LHCN-M2 (cell line): ENCODE results near the gene TTC38. TPM values are rescaled to one million over a fixed set of nuclear protein-coding genes. Genes with fewer than 3 reads are reported as not detected.
"Not testable (repeated sequence)": the region's sequence is repeated elsewhere in the genome, so short reads cannot be mapped to it uniquely, and the experiment has no call there.

Source experiments
- DNase-seq: peaks from one replicate; pipeline ENCODE4 v3.0.0-alpha.2; 2012; ENCODE audit warnings: low read depth
- total RNA-seq: library from RNA; depleted of rRNA; stranded (reverse); fragments of >200 nt; gene quantifications from 2 replicates; pipeline ENCODE4 v1.2.3, GENCODE V29; 2014

The TTC38 gene
- total RNA-seq, 1 experiment from 2014 or later = 38.6 TPM

DNA sequence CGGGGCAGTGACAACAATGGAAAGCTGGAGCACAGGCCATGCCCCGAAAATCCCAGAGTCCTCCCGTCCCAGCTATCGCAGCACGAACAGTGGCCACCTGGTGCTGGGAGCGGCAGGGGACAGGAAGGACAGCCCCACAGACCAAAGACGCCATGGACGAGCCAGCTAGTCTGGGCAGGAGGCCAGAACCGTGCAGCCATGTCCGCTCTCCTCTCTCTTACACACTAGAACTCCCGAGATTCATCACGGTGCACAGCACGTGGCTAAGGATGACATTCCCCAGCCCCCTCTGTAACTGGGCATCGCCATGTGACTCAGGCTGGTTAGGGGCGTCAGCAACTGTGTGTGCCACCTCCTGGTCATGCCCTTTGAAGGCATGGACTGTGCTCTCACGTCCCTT, 22.3 kb upstream of the TTC38 start:
- peak; percentile 4 for DNase-seq

DNA sequence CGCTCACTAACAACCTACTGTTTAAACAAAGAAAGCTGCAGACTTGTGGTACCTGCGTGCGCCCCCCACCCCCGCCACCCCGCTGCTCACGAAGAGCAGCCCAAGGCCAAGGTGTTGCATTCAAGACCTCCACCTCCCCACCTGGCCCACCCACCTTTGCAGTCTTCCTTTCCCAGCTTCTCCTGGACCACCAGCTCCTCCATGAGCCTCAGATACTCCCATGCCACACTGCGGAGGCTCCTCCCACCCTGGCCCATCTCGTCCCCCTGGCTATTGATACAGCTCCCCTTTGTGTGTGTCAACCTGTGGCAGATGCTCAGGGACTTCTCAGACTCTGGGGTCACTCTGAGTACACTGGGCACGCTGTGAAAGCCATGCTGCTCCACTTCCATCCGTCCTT, 21.6 kb upstream of the TTC38 start:
- DNase-seq = no peak

DNA sequence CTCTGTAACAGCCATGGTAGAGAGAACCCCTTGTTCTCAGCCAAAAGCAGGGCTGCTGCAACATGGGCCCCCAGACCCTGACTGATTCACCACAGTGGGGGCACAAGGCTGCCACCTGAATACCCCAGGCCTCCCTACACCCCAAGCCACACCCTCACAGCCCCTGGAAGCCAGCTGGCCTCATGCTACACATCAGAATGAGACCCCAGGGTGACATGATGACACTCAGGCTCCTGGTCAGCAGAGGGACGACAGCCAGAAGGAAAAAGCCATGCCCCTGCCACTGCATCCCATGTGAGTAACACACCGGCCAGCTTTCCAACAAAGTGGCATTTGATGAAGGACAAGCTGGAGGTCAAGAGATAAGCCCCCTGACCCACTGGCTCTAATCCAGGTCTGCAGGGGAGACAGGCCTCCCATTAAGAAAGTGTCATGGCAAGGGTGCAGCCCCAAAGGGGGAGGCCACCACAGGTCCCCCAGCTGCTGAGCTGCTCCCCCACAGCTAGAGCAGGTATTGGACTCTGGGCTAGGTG, 20.3 kb upstream of the TTC38 start:
- DNase-seq = no peak

DNA sequence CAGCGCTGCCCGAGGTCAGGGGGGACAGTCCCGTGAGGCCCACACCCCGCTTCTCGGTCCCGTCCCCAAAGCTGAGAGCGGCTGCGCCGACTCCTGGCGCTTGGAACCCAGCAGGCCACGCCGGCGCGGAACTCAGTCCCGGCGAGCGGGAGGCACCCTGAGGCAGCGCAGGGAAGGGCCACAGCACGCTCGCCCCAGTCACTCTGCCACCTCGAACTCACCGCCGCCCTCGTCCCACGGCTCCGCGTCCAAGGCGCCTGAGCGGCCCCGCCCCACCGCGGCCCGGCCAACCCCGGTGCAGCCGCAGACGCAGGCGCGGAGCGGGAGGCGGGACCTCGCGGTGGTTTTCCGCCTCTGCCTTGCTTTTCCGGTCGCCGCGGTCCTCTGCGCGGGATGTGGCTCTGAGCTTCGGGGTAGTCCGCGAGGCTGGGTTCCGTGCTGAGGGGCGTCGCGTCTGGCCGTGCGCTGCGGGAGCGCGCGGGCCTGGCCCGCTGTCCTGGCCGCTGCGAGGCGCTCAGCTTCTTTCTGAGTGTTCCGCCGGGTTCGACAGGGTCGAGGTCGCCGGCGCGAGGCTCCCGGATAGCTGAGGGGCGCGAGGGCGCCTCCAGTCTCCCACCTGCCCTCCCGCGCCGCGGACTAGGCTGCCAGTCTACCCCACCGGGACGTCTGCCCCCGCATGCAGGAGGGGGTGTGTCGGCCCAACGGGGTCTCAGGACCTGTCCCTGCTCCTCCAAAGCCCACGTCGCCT, 17.6 kb upstream of the TTC38 start, which contains the start of gene CDPF1:
TSS of gene CDPF1 (minus strand) at position 259 of the 748 bp plus-strand sequence. CDS start 2,009 bp downstream, outside the sequence.
- peak; percentile 84 for DNase-seq

DNA sequence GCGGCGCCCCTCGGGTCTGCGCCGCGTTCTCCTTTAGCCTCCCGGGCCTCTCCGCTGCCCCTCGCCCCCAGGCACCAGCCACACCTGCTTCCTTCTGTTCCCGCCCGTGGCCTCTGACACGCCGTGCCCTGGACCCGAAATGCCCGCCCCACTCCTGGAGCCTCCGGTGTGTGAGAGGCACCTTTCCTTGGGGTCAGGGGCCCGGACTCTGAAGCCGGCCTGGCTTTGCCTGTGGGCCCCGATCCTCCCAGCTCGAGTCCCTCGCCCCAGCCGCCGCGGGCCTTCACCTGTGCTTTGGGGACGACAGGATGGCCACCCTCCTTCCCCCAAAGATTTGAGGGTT, 17.1 kb upstream of the TTC38 start:
- DNase-seq = no peak

DNA sequence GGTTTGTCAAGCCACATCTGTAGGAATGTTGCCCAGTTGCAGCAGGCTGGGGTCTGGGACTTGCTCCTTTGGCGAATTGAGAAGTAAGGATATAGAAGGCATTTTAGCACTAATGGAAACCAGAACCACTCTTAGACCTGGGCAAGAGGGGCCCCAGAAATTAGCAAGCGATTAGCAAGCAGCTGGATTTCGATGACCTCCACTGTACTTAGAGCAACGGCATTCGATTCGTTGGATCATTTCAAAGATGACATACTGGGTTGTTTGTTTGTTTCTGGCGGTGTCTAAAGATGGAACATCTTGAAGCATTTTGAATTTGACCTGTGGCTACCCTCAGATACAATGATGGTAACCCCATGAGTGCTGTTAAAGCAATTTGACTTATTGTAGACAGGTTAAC, 16.5 kb upstream of the TTC38 start:
- peak; percentile 9 for DNase-seq

DNA sequence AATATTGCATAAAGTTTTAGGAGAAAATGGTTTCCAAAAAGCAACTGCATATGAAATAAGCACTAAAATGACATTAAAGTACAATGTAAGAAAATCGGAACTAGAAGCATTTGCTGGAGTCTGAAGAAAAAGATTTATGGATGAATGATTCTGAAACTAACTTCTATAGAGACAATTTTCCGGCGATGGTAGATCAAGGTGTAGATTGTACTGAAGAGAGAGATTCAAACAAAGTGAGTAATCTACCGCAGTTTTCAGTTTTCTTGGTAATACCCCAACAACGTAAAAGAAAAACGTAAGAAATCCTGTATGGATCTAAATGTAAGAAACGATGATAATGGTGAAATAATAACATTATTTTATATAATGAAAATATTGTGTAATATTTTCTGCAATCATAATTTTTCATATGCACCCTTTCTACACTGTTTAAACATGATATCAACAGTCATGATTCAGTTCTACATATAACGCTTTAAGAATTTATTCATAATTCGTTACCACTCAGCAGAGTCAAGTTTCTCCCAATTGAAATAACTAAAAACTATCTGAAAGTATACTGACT, 15.9 kb upstream of the TTC38 start:
- DNase-seq = no peak

DNA sequence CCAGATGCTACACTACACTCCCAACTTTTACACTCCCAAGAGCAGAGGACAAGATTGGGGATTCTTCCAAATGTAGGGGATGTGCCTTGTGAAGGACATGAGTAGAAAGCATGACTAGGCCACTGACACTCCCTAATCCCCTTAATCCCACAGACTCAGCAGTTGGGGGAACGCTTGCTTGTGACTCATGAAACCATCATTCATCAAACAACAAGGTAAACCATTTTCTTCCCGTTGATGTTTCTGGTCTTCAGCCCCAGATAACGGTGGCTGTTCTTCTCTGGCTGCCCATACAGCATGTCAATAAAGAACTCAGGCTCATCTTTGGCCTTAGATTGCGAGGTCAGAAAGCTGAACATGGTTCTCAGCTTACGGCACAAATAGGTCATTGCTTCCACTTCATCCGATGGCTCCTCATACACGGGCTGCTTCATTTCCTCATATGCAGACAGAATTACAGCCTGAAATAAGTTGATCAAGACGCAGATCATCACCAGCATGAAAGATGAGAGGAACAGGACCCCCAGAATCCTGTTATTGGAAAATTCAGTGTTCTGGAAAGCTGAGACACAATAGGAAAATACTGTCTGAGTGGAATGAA, 11.3 kb upstream of the TTC38 start:
- peak; percentile 87 for DNase-seq

DNA sequence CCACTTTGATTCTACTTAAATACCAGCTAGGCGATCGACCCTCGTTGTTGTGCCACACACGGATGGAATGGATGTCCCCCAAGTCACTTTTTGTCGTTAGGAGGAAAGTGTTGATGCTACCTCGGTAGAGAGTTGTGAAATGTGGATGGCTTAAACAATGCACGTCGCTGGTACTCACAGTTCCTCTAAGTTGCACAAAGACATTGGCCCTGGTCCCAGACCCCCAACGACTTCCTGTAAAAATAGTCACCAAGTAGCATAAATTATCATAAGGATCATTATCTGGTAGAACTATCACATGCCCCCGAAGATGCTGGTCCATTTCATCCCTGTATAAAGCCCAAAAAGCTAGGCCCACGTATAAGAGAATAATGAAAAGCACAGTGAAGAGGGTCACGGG, 8.4 kb upstream of the TTC38 start:
- no peak for DNase-seq

DNA sequence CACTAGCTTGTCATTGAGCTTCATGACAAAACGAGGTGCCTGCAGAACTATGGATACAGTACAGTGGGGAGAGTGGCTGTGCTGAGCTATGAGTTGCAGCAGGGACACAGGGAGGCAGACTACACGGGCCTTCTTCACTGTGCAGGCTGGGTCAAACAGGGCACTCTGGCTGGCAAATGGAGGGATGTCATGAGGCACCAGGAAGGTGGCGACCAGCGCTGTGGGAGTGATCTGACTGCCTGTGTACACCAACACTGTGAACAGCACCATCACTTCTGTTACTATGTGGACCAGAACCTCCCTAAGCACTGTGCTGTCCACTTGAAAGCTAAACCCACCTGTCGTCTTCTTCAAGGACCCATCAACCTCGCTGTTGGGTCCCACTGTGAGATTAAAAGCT, 7.8 kb upstream of the TTC38 start:
- no peak for DNase-seq

DNA sequence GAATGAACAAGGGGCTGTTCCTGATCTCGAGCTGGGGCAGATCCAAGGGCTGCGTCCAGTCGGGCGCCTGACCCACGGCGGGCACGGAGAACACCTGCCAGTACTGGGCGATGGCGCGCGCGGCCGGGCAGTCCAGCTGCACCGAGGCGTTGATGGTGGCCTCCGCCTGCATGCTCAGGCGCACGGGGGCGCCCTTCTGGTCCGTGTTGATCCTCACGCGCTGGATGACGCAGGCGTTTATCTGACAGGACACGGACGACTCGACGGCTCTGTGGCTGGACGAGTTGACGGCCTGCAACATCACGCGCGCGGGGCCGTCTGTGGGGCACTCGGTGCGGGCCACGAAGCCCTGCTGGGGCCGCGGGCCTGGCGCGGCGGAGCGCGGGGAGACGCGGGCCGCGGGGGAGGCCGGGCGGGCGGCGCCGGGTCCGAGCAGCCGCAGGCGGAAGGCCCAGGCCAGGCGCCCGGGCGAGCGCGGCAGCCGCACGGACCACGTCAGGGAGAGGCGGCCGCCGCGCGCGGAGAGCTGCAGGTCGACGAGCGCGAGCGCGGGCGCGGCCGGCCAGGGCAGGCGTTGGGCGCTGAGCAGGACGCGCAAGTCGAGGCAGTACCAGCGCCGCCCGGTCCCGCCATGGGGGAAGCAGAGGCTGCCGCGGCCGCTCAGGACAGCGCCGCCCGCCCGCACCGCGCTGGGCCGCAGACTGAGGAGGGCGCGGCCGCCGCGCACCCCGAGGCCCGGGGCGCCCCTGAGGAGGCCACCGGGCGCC, 5.2 kb upstream of the TTC38 start:
- no peak for DNase-seq

DNA sequence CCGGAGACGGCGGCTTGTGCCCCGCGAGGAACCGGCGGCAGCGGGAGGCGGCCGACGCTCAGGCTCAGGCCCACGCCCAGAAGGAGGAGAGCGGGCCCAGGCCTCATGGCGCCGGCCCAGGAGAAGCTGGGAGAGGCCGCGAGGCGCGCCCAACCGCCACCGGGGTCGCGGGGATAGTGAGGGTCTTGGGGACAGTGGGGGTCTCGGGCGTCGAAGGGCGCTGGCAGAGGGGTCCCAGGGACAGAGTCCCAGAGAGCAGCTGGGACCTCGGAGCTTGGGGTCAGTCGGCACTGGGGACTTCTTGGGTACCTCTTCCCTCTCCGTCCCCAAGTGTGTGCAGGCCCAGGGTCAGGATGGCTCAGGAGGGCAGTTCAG, 4.6 kb upstream of the TTC38 start, which contains the start of gene PKDREJ:
TSS of gene PKDREJ (minus strand) at position 128 of the 375 bp plus-strand sequence. CDS start at position 107, 21 bp downstream.
- DNase-seq = no peak

DNA sequence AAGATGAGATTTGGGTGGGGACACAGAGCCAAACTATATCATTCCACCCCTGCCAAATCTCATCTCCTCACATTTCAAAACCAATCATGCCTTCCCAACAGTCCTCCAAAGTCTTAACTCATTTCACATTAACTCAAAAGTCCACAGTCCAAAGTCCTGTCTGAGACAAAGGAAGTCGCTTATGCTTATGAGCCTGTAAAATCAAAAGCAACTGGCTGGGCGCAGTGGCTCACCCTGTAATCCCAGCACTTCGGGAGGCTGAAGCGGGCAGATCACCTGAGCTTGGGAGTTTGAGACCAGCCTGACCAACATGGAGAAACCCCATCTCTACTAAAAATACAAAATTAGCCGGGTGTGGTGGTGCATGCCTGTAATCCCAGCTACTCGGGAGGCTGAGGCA, 3.3 kb upstream of the TTC38 start:
- not testable (repeated sequence) for DNase-seq

DNA sequence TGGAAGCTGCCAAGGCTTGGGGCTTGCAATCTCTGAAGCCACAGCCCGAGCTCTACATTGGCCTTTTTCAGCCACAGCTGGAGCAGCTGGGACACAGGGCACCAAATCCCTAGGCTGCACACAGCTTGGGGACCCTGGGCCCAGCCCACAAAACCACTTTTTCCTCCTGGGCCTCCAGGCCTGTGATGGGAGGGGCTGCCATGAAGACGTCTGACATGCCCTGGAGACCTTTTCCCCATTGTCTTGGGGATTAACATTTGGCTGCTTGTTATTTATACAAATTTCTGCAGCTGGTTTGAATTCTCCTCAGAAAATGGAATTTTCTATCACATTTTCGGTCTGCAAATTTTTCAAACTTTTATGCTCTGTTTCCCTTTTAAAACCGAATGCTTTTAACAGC, 2.2 kb upstream of the TTC38 start:
- DNase-seq = not testable (repeated sequence)

DNA sequence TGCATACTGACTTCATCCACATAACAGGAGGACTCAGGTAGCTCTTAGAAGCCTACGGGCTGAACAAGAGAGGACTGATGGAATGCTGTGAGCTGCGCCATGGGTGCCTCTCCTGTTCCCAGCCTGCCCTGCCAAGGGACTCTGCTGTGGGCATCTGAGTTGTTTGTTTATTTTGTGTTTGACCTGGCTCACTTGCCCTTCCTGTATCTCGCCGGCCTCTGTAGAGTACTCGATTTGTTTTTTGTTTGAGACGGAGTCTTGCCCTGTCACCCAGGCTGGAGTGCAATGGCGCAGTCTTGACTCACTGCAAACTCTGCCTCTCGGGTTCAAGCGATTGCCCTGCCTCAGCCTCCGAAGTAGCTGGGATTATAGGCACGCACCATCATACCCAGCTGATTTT, 1.8 kb downstream of the TTC38 start:
- DNase-seq = no peak

DNA sequence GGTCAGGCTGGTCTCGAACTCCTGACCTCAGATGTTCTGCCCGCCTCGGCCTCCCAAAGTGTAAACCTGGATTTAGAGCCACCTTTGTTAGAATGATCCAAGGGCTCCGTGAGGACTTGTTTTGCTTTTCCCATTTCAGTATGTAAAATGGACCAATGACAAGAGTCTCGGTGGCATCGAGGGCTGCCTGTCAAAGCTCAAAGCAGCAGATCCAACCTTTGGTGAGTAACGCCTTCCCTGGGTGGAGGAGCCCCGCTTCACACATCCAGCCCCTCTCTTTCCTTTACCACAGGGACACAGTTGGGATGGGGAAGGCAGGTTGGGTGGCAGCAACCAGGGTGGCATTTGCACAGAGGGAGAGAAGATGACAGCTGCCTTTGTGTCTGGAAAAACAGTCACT, 4.4 kb downstream of the TTC38 start:
- DNase-seq = no peak

DNA sequence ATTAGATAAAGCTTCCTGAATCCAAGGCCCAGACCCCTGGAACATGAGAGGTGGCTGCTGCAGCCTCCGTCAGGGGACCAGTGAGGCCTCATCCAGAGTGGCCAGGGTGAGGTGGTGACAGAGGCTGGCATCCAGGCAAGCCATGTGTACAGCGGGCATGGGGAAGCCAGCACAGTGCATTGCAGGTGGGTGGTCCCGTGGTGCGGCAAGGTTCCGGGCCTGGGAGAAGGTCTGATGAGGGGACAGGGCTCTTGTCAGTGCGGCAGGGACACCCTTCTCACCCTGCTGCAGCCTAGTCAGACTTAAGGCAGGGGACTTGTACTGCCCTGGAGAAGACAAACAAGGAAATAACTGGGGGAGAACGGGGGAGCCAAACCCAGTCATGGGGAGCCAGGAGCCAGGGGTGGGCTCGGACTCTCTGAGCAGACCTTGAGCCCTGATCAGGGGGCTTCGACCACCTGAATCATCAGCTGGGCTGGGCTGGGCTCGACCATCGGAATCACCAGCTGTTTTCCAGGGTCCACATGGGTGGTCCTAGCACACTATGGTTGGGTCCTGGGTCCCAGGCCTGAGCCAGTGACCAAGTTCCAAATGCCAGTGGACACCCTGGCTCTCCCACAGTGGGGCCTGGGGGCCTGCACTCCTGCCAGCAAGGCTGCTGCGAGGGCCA, 5.1 kb downstream of the TTC38 start:
- DNase-seq = no peak

DNA sequence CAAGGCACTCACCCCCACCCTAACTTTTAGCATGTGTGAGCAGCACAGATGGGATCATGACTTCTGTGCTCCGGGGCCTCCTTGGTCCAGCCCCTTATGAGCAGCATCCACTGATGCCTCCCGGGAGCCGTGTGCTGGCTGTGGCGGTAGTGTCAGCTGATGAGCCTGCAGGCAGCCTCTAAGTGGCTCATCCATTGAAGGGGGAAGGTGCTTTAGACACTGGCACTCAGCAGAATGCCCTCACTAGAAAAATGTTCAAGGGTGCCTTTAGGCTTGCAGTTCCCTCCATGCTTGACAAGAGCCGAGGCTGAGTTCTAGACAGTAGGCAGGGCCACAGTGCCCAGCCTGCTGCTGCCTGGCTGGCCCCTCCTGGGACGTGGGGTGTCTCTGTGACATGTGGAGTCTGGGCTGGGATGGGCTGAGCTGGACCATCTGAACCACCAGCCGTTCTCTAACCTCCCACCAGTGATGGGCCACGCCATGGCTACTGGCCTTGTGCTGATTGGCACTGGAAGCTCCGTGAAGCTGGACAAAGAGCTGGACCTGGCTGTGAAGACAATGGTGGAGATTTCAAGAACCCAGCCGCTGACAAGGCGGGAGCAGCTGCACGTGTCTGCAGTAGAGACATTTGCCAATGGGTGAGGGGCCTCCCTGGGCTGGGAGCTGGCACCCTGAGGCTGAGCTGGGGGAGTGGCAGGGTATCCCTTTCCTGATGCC, 5.8 kb downstream of the TTC38 start:
- no peak for DNase-seq

DNA sequence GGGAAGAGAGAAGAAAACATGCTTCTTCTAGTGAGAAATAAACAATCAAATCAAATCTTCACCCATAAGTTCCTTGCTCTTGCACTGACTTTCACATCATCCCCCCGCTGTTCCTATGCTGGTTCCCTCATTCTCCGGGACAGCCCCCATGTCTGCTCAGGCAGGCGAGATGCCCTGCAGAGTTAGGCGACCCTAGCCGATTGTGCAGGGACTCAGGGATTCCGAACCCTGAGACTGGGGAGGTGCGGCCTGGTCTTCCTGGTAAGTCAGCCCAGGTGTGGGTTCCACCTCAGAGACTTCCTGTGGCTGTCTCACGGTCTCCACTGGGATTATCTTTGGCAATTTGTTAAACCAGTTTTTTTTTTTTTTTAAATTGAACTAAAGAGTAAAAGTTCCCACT, 6.6 kb downstream of the TTC38 start:
- DNase-seq = no peak

DNA sequence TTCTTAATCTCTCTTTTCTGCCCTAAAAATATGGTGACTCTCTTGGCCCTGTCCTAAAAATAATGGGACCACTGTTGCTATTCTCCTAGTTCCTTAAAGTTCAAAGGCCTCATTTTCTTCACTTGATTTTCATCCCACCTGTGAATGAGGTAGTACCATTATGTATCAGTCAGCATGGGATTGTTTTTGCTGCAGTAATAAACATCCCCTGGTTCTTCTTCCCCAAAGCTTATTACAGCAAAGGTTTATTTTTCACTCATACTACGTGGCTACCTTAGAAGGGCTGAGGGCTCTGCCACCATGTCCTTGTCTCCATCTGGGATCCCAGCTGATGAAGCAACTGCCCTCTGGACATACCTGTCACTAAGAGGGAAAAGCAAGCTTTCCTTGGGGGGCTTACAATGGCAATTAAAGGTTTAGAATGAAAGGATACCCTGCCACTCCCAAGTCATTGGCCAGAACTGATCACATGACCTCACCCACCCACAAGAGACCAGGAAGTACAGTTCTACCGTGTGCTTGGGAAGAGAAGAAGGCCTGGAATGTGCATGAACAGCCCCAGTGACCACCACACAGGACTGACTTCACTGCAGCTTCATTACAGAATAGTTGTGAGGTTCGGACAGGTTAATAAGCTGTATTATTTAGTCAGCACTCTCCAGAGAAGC, 7.8 kb downstream of the TTC38 start:
- no peak for DNase-seq
